Keratinocyte (primary cell): ENCODE results near the gene LLCFC1. TPM values are rescaled to one million over a fixed set of nuclear protein-coding genes. Genes with fewer than 3 reads are reported as not detected.

Experiments
- DNase-seq: peaks from one replicate; pipeline ENCODE4 v3.0.0-alpha.2; 2011; ENCODE audit warnings: low read depth, missing footprints, low spot score
- FAIRE-seq: peaks from 2 replicates; lab custom pipeline; 2011; peaks lifted over from hg19 to GRCh38; lab: Jason Lieb, UNC
- H2AFZ ChIP-seq: 2 replicates; pipeline ENCODE4 v1.6.0; 2012; ENCODE audit warnings: low read length, control low read depth, inconsistent platforms; ENCODE audit not compliant: control insufficient read depth
- H3K27ac ChIP-seq: 2 replicates; pipeline ENCODE4 v1.5.1; 2011; ENCODE audit warnings: low read length; ENCODE audit not compliant: control insufficient read depth, insufficient read depth
- H3K27me3 ChIP-seq: 3 replicates; pipeline ENCODE4 v1.6.0; 2011; ENCODE audit warnings: low read length; ENCODE audit not compliant: control insufficient read depth, insufficient read depth; ENCODE audit errors: extremely low read depth
- H3K36me3 ChIP-seq, 2 experiments: 2 replicates in 1 of 2; 3 replicates in 1 of 2; pipeline ENCODE4 v1.5.1; 2011; ENCODE audit warnings: low read length in 2 of 2, mild to moderate bottlenecking in 1 of 2; ENCODE audit not compliant: control insufficient read depth in 2 of 2, insufficient read depth in 2 of 2; ENCODE audit errors: extremely low read depth in 1 of 2
- H3K4me1 ChIP-seq: 3 replicates; pipeline ENCODE4 v1.5.1; 2011; ENCODE audit warnings: low read length; ENCODE audit not compliant: control insufficient read depth, insufficient read depth; ENCODE audit errors: extremely low read depth
- H3K4me2 ChIP-seq: 3 replicates; pipeline ENCODE4 v1.6.0; 2011; ENCODE audit warnings: low read depth, low read length; ENCODE audit not compliant: control insufficient read depth, insufficient read depth; ENCODE audit errors: extremely low read depth
- H3K4me3 ChIP-seq, 3 experiments: fragments of 200-600 bp in 1 of 3; sonication (generic) in 1 of 3; 2 replicates in 2 of 3; 3 replicates in 1 of 3; pipeline ENCODE4 v1.5.1; 2011 to 2016; ENCODE audit warnings: low read length in 3 of 3, mild to moderate bottlenecking in 3 of 3, control low read depth in 2 of 3, inconsistent platforms in 1 of 3, low read depth in 1 of 3, mixed read lengths in 1 of 3, mixed run types in 1 of 3, moderate library complexity in 1 of 3; ENCODE audit not compliant: control insufficient read depth in 2 of 3, insufficient read depth in 2 of 3; ENCODE audit errors: extremely low read depth in 1 of 3
- H3K79me2 ChIP-seq: 2 replicates; pipeline ENCODE4 v1.6.0; 2012; ENCODE audit warnings: low read length; ENCODE audit not compliant: control insufficient read depth, insufficient read depth
- H3K9ac ChIP-seq: 3 replicates; pipeline ENCODE4 v1.6.0; 2011; ENCODE audit warnings: low read length; ENCODE audit not compliant: control insufficient read depth, insufficient read depth; ENCODE audit errors: extremely low read depth
- H3K9me1 ChIP-seq: 3 replicates; pipeline ENCODE4 v1.6.0; 2011; ENCODE audit warnings: low read length; ENCODE audit not compliant: control insufficient read depth, insufficient read depth; ENCODE audit errors: extremely low read depth
- H3K9me3 ChIP-seq: 2 replicates; pipeline ENCODE4 v1.5.1; 2012; ENCODE audit warnings: low read depth, low read length; ENCODE audit not compliant: control insufficient read depth
- H4K20me1 ChIP-seq: 3 replicates; pipeline ENCODE4 v1.6.0; 2011; ENCODE audit warnings: low read length; ENCODE audit not compliant: control insufficient read depth, insufficient read depth; ENCODE audit errors: extremely low read depth
- CTCF ChIP-seq, 3 experiments: IDR thresholded peaks in 1 of 3; conservative IDR thresholded peaks in 1 of 3; optimal IDR thresholded peaks in 1 of 3; 2 replicates in 2 of 3; 3 replicates in 1 of 3; pipeline versions ENCODE3 to v1.5.1; 2011; ENCODE audit warnings: low read length in 3 of 3, mild to moderate bottlenecking in 3 of 3, moderate library complexity in 2 of 3, control low read depth in 1 of 3, inconsistent platforms in 1 of 3; ENCODE audit not compliant: insufficient read depth in 2 of 3; ENCODE audit errors: extremely low read depth in 1 of 3
- EZH2 ChIP-seq: IDR thresholded peaks from one replicate; pipeline ENCODE4 v1.6.1; 2012; ENCODE audit warnings: inconsistent platforms, mild to moderate bottlenecking, low read length, moderate library complexity
- dilution Hi-C: fragments of 300-500 bp; cut with MboI; formaldehyde crosslinking; loops from one replicate; pipeline ENCODE4 v1.7.0; 2020; ENCODE audit warnings: low sequenced_read_pairs; ENCODE audit not compliant: extremely low pct_ligation_motif_present
- polyA plus RNA-seq, 5 experiments: library from polyadenylated mRNA; depleted of rRNA in 3 of 5; stranded (reverse) in 3 of 5; stranded (forward) in 1 of 5; unstranded in 1 of 5; fragments of >200 nt; gene quantifications; 1 replicate in 1 of 5; 2 replicates in 3 of 5; 3 replicates in 1 of 5; pipeline versions ENCODE4 v1.2.1 to v1.2.3, GENCODE V29; 2011 to 2012; ENCODE audit warnings: missing spikeins in 2 of 5, low read depth in 1 of 5, low replicate concordance in 1 of 5

Gene LLCFC1
- polyA plus RNA-seq, 1 donor (not counting 4 experiments of a cell fraction or from before 2014, with no cell fraction given), result not detected

GRCh38 chr7:142913051-142913450, 26.2 kb upstream of the LLCFC1 start:
- Histone ChIP-seq H3K4me1 (no peaks in the 10 kb centered on the region), H3K4me3 (no peak overlapping the region), H2AFZ (no peak overlapping the region), H3K9me3 (no peaks in the 10 kb centered on the region), H3K27ac (no peak overlapping the region), H3K4me2 (no peak overlapping the region), H3K9me1 (no peaks in the 10 kb centered on the region), H3K9ac (no peak overlapping the region), H4K20me1 (no peaks in the 10 kb centered on the region), H3K36me3 (no peaks in the 10 kb centered on the region), H3K27me3 (no peaks in the 10 kb centered on the region), H3K79me2 (no peaks in the 10 kb centered on the region)
- dilution Hi-C loops, result no loop called here
- FAIRE-seq (no peak), DNase-seq (no peak)
- TF ChIP-seq CTCF (optimal IDR thresholded peaks at IDR 0.05 in 1 of 3, IDR thresholded peaks at IDR 0.05 in 1 of 3, conservative IDR thresholded peaks at IDR 0.05 in 1 of 3; ENCODE audit: extremely low read depth in 1 of 3, insufficient read depth in 2 of 3, low read length in 3 of 3) (no peak), EZH2 (no peak)

GRCh38 chr7:142913566-142913965, 25.7 kb upstream of the LLCFC1 start:
- TF ChIP-seq CTCF (optimal IDR thresholded peaks at IDR 0.05 in 1 of 3, IDR thresholded peaks at IDR 0.05 in 1 of 3, conservative IDR thresholded peaks at IDR 0.05 in 1 of 3; ENCODE audit: extremely low read depth in 1 of 3, insufficient read depth in 2 of 3, low read length in 3 of 3) (no peak), EZH2 (no peak)
- FAIRE-seq, result no peak
- H3K79me2 ChIP-seq, result no peaks in the 10 kb centered on the region
- no peaks in the 10 kb centered on the region for H3K9me3 ChIP-seq
- H3K9me1 ChIP-seq, result no peaks in the 10 kb centered on the region
- no peaks in the 10 kb centered on the region for H3K27me3 ChIP-seq
- DNase-seq, result no peak
- no peak overlapping the region for H3K27ac ChIP-seq
- no peaks in the 10 kb centered on the region for H3K4me1 ChIP-seq
- H3K4me3 ChIP-seq, result no peak overlapping the region
- no peaks in the 10 kb centered on the region for H3K36me3 ChIP-seq
- dilution Hi-C loops, result no loop called here
- no peak overlapping the region for H3K9ac ChIP-seq
- H4K20me1 ChIP-seq, result no peaks in the 10 kb centered on the region
- no peak overlapping the region for H2AFZ ChIP-seq
- H3K4me2 ChIP-seq, result no peak overlapping the region
